Activated CD4-positive, alpha-beta memory T cell treated with anti-CD3 and anti-CD28 coated beads, Interleukin-2, amount 10 ng/mL, durations not matched to agents 7 days and 5 days (primary cell): ENCODE results near the gene TMPRSS4. TPM values are rescaled to one million over a fixed set of nuclear protein-coding genes. Genes with fewer than 3 reads are reported as not detected.

Experiments used
- total RNA-seq, 2 experiments: library from RNA; stranded (reverse); gene quantifications; one replicate each; pipeline ENCODE4 v1.2.3, GENCODE V29; 2021

The TMPRSS4 gene
- total RNA-seq, 2 experiments from 2014 or later = 0.05 TPM; not detected in 1

Other genes starting within 250 kb of the TMPRSS4 start
- not detected for gene FXYD6, start 200.4 kb upstream of the TMPRSS4 start, total RNA-seq
- 1 to 10 TPM; 1.9 to 2.2 TPM for gene TMPRSS13, start 147.7 kb upstream of the TMPRSS4 start, total RNA-seq
- gene IL10RA, start 90.7 kb upstream of the TMPRSS4 start, total RNA-seq = 100 to 1,000 TPM; 286 to 291 TPM
- under 1 TPM; 0.45 to 0.55 TPM for gene SMIM35, start 9.9 kb downstream of the TMPRSS4 start, total RNA-seq
- gene SCN4B, start 75.7 kb downstream of the TMPRSS4 start, total RNA-seq = under 1 TPM in 1 of 2 experiments, not detected in 1; 0.28 TPM
- gene SCN2B, start 99.6 kb downstream of the TMPRSS4 start, total RNA-seq = not detected
- 100 to 1,000 TPM; 102 to 103 TPM for gene JAML, start 147.9 kb downstream of the TMPRSS4 start, total RNA-seq
- gene MPZL3, start 175.3 kb downstream of the TMPRSS4 start, total RNA-seq = 10 to 100 TPM; 34.0 to 34.9 TPM
- 1 to 10 TPM; 3.8 to 5.3 TPM for gene MPZL2, start 187.2 kb downstream of the TMPRSS4 start, total RNA-seq
- gene CD3E, start 227.7 kb downstream of the TMPRSS4 start, total RNA-seq = 100 to 1,000 TPM; 639 to 653 TPM